SK-N-SH (cell line): Measurements from ENCODE around the gene CACNA2D1. TPM values are rescaled to one million over a fixed set of nuclear protein-coding genes. Genes with fewer than 3 reads are reported as not detected.

Source experiments
- CTCF ChIA-PET: fragments of 300-600, 350-600 bp; formaldehyde crosslinking; extraction: SDS; loops from one replicate; lab custom pipeline; 2021; lab: Yijun Ruan, JAX
- POLR2A ChIA-PET: fragments of 350-600 bp; sonication (Branson Sonifier 250); formaldehyde crosslinking; extraction: SDS; loops from one replicate; lab custom pipeline; 2020; ENCODE audit warnings: antibody characterized with exemption, inconsistent platforms; lab: Yijun Ruan, JAX
- DNase-seq: peaks from one replicate; pipeline ENCODE4 v3.0.0; 2012
- H2AFZ ChIP-seq: fragments of 200-600 bp; sonication (generic); 2 replicates; pipeline ENCODE4 v1.8.1; 2016; ENCODE audit warnings: antibody characterized with exemption, mild to moderate bottlenecking, low read depth
- H3F3A ChIP-seq: fragments of 200-600 bp; sonication (generic); replicated peaks from 2 replicates; pipeline ENCODE3; 2016; ENCODE audit warnings: antibody characterized with exemption, mild to moderate bottlenecking; ENCODE audit not compliant: insufficient read depth
- H3K27ac ChIP-seq, 2 experiments: fragments of 200-500 bp in 1 of 2; fragments of 200-600 bp in 1 of 2; sonication (Bioruptor generic) in 1 of 2; sonication (generic), shearing (Covaris generic) in 1 of 2; 2 replicates each; pipeline versions ENCODE4 v1.5.1 to v1.6.1; 2014 to 2016; ENCODE audit warnings: low read depth in 2 of 2, inconsistent platforms in 1 of 2, low read length in 1 of 2, mild to moderate bottlenecking in 1 of 2, mixed read lengths in 1 of 2
- H3K27me3 ChIP-seq: fragments of 200-600 bp; sonication (generic), shearing (Covaris generic); 2 replicates; pipeline ENCODE4 v1.6.1; 2016; ENCODE audit warnings: mixed run types; ENCODE audit not compliant: insufficient read depth
- H3K36me3 ChIP-seq, 2 experiments: fragments of 200-500 bp in 1 of 2; fragments of 200-600 bp in 1 of 2; sonication (Bioruptor generic) in 1 of 2; sonication (generic) in 1 of 2; replicated peaks in 1 of 2; 2 replicates each; pipeline versions ENCODE3 to v1.5.1; 2014 to 2016; ENCODE audit warnings: low read length in 1 of 2, mild to moderate bottlenecking in 1 of 2; ENCODE audit not compliant: insufficient read depth in 2 of 2, control insufficient read depth in 1 of 2
- H3K4me1 ChIP-seq, 2 experiments: fragments of 200-500 bp in 1 of 2; fragments of 200-600 bp in 1 of 2; sonication (Bioruptor generic) in 1 of 2; sonication (generic), shearing (Covaris generic) in 1 of 2; 2 replicates each; pipeline versions ENCODE4 v1.5.1 to v1.6.1; 2014 to 2016; ENCODE audit warnings: low read depth in 1 of 2, low read length in 1 of 2, mixed run types in 1 of 2; ENCODE audit not compliant: insufficient read depth in 2 of 2, control insufficient read depth in 1 of 2
- H3K4me2 ChIP-seq: fragments of 200-600 bp; sonication (generic), shearing (Covaris generic); 2 replicates; pipeline ENCODE4 v1.6.1; 2017; ENCODE audit warnings: mixed run types
- H3K4me3 ChIP-seq, 2 experiments: fragments of 200-500 bp in 1 of 2; fragments of 200-600 bp in 1 of 2; sonication (Bioruptor generic) in 1 of 2; sonication (generic), shearing (Covaris generic) in 1 of 2; 2 replicates each; pipeline versions ENCODE4 v1.5.1 to v1.8.1; 2014 to 2016; ENCODE audit warnings: low read depth in 2 of 2, inconsistent platforms in 1 of 2, low read length in 1 of 2, mild to moderate bottlenecking in 1 of 2, mixed read lengths in 1 of 2, moderate library complexity in 1 of 2
- H3K79me2 ChIP-seq: fragments of 200-600 bp; sonication (generic); 2 replicates; pipeline ENCODE4 v1.8.1; 2017; ENCODE audit warnings: mild to moderate bottlenecking; ENCODE audit not compliant: insufficient read depth
- H3K9ac ChIP-seq: fragments of 200-600 bp; sonication (generic); 2 replicates; pipeline ENCODE4 v1.6.1; 2017; ENCODE audit warnings: mixed run types
- H3K9me2 ChIP-seq: fragments of 200-600 bp; sonication (generic); 2 replicates; pipeline ENCODE4 v1.6.1; 2017; ENCODE audit warnings: mixed run types
- H3K9me3 ChIP-seq: fragments of 200-600 bp; sonication (generic); 2 replicates; pipeline ENCODE4 v1.6.1; 2017; ENCODE audit warnings: mixed run types, mild to moderate bottlenecking, moderate library complexity
- H4K20me1 ChIP-seq: fragments of 200-600 bp; sonication (generic); 2 replicates; pipeline ENCODE4 v1.6.1; 2017; ENCODE audit warnings: mild to moderate bottlenecking, mixed run types; ENCODE audit not compliant: insufficient read depth
- CHD2 ChIP-seq: fragments of 150-350 bp; IDR thresholded peaks from 2 replicates; pipeline ENCODE4 v1.6.1; 2018; ENCODE audit warnings: low read length; ENCODE audit not compliant: partially characterized antibody
- EP300 ChIP-seq, 2 experiments: IDR thresholded peaks; 2 replicates each; pipeline versions ENCODE4 v1.4.0 to v1.6.1; 2012; ENCODE audit warnings: borderline replicate concordance in 1 of 2, low read depth in 1 of 2, low read length in 1 of 2
- EZH2phosphoT487 ChIP-seq: fragments of 200-600 bp; sonication (generic); IDR thresholded peaks from 2 replicates; pipeline ENCODE4 v1.6.1; 2017; ENCODE audit warnings: low read depth, mixed run types, mild to moderate bottlenecking, antibody characterized with exemption, moderate library complexity, borderline replicate concordance
- GATA2 ChIP-seq: sonication (generic); formaldehyde crosslinking; IDR thresholded peaks from 2 replicates; pipeline ENCODE4 v1.5.0; 2020; ENCODE audit warnings: mild to moderate bottlenecking, missing genetic modification reagents
- JUND ChIP-seq: IDR thresholded peaks from 2 replicates; pipeline ENCODE4 v1.4.0; 2012
- NFIC ChIP-seq: IDR thresholded peaks from 2 replicates; pipeline ENCODE4 v1.4.0; 2012; ENCODE audit warnings: borderline replicate concordance
- SIN3A ChIP-seq: IDR thresholded peaks from 2 replicates; pipeline ENCODE4 v1.6.1; 2012; ENCODE audit warnings: low read depth, mild to moderate bottlenecking, low read length, moderate library complexity, borderline replicate concordance
- TCF12 ChIP-seq: IDR thresholded peaks from 2 replicates; pipeline ENCODE4 v1.4.0; 2012
- TEAD4 ChIP-seq: IDR thresholded peaks from 2 replicates; pipeline ENCODE4 v1.4.0; 2012; ENCODE audit warnings: mild to moderate bottlenecking, borderline replicate concordance; ENCODE audit not compliant: insufficient read depth
- WGBS: methylation state at CpG from one replicate; pipeline ENCODE4 v1.1.6; 2017; ENCODE audit warnings: low lambda C conversion rate; 5-methylcytosine and 5-hydroxymethylcytosine counted together
- polyA plus RNA-seq, 3 experiments: library from polyadenylated mRNA; depleted of rRNA; stranded (reverse); fragments of >200 nt; gene quantifications; 2 replicates each; pipeline ENCODE4 v1.2.3, GENCODE V29; 2012
- TF ChIP-seq, protein P1 (sequence below): IDR thresholded peaks from 2 replicates; pipeline ENCODE4 v1.4.0; 2012; ENCODE audit warnings: low read depth, borderline replicate concordance
- TF ChIP-seq, protein P2 (sequence below): IDR thresholded peaks from 2 replicates; pipeline ENCODE4 v1.6.1; 2012; ENCODE audit warnings: mild to moderate bottlenecking, low read depth, low read length, moderate library complexity
- TF ChIP-seq, protein P3 (sequence below): fragments of 150-350 bp; IDR thresholded peaks from 2 replicates; pipeline ENCODE4 v1.6.1; 2016; ENCODE audit warnings: mild to moderate bottlenecking, low read depth, low read length
- TF ChIP-seq, protein P4 (sequence below): IDR thresholded peaks from 2 replicates; pipeline ENCODE4; 2012
- TF ChIP-seq, protein P5 (sequence below): fragments of 150-350 bp; IDR thresholded peaks from 2 replicates; pipeline ENCODE4 v1.6.1; 2017; ENCODE audit warnings: antibody characterized with exemption, low read length, low read depth, borderline replicate concordance

CACNA2D1 gene
- polyA plus RNA-seq, 1 of the 3 experiments (the other 2 are of a cell fraction): 3.4 TPM

DNA sequence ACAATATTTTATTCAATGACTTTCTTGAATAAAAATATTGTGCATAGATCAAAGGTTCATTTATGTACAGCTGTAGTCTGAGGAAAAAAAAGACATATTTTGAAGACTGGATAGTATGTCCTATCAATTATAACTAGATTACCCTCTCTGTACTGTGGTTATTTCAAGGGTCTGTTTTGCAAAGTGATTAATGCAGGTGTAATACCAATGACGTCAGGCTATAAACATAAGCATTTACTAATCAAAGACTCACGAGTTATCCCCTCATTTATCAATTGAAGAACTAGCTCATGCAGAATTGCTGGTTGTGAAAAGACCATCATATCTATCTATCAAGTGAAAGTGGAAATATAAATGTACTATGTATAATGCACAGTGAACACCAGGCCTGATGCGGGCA, 460.2 kb downstream of the CACNA2D1 start:
- H3K79me2 ChIP-seq: no peaks in the 10 kb centered on the region
- H3K4me3 ChIP-seq: no peak overlapping the region
- no peaks in the 10 kb centered on the region for H3K9me3 ChIP-seq
- no peak overlapping the region for H2AFZ ChIP-seq
- CTCF ChIA-PET: interaction anchor here (0.6 to 2.0 kb wide), 4 partner anchors 11 to 776 kb away, joined by 3 to 6 read pairs (median 4); no protein-coding TSS in a partner anchor
- no peaks in the 10 kb centered on the region for H3K27me3 ChIP-seq
- WGBS: 91% methylated on average over 3 of the region's 3 CpGs
- no peak for DNase-seq
- no peaks in the 10 kb centered on the region for H3K9me2 ChIP-seq
- no peak overlapping the region for H3K4me2 ChIP-seq
- H3K9ac ChIP-seq: no peak overlapping the region
- TF ChIP-seq TEAD4: no peak
- TF ChIP-seq, protein P1, sequence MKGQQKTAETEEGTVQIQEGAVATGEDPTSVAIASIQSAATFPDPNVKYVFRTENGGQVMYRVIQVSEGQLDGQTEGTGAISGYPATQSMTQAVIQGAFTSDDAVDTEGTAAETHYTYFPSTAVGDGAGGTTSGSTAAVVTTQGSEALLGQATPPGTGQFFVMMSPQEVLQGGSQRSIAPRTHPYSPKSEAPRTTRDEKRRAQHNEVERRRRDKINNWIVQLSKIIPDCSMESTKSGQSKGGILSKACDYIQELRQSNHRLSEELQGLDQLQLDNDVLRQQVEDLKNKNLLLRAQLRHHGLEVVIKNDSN: no peak
- TF ChIP-seq, protein P2, sequence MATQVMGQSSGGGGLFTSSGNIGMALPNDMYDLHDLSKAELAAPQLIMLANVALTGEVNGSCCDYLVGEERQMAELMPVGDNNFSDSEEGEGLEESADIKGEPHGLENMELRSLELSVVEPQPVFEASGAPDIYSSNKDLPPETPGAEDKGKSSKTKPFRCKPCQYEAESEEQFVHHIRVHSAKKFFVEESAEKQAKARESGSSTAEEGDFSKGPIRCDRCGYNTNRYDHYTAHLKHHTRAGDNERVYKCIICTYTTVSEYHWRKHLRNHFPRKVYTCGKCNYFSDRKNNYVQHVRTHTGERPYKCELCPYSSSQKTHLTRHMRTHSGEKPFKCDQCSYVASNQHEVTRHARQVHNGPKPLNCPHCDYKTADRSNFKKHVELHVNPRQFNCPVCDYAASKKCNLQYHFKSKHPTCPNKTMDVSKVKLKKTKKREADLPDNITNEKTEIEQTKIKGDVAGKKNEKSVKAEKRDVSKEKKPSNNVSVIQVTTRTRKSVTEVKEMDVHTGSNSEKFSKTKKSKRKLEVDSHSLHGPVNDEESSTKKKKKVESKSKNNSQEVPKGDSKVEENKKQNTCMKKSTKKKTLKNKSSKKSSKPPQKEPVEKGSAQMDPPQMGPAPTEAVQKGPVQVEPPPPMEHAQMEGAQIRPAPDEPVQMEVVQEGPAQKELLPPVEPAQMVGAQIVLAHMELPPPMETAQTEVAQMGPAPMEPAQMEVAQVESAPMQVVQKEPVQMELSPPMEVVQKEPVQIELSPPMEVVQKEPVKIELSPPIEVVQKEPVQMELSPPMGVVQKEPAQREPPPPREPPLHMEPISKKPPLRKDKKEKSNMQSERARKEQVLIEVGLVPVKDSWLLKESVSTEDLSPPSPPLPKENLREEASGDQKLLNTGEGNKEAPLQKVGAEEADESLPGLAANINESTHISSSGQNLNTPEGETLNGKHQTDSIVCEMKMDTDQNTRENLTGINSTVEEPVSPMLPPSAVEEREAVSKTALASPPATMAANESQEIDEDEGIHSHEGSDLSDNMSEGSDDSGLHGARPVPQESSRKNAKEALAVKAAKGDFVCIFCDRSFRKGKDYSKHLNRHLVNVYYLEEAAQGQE: no peak
- no peak for TF ChIP-seq JUND
- TF ChIP-seq, protein P3, sequence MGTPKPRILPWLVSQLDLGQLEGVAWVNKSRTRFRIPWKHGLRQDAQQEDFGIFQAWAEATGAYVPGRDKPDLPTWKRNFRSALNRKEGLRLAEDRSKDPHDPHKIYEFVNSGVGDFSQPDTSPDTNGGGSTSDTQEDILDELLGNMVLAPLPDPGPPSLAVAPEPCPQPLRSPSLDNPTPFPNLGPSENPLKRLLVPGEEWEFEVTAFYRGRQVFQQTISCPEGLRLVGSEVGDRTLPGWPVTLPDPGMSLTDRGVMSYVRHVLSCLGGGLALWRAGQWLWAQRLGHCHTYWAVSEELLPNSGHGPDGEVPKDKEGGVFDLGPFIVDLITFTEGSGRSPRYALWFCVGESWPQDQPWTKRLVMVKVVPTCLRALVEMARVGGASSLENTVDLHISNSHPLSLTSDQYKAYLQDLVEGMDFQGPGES: no peak
- no peak for TF ChIP-seq EZH2phosphoT487
- TF ChIP-seq, protein P4, sequence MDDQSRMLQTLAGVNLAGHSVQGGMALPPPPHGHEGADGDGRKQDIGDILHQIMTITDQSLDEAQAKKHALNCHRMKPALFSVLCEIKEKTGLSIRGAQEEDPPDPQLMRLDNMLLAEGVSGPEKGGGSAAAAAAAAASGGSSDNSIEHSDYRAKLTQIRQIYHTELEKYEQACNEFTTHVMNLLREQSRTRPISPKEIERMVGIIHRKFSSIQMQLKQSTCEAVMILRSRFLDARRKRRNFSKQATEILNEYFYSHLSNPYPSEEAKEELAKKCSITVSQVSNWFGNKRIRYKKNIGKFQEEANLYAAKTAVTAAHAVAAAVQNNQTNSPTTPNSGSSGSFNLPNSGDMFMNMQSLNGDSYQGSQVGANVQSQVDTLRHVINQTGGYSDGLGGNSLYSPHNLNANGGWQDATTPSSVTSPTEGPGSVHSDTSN: no peak
- TF ChIP-seq EP300 (IDR thresholded peaks at IDR 0.05; ENCODE audit: borderline replicate concordance in 1 of 2, low read depth in 1 of 2, low read length in 1 of 2): no peak
- TF ChIP-seq GATA2 (CRISPR knock-in tag): no peak
- no peak for TF ChIP-seq TCF12
- no peak for TF ChIP-seq NFIC
- TF ChIP-seq, protein P5, sequence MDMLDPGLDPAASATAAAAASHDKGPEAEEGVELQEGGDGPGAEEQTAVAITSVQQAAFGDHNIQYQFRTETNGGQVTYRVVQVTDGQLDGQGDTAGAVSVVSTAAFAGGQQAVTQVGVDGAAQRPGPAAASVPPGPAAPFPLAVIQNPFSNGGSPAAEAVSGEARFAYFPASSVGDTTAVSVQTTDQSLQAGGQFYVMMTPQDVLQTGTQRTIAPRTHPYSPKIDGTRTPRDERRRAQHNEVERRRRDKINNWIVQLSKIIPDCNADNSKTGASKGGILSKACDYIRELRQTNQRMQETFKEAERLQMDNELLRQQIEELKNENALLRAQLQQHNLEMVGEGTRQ: no peak
- no peak for TF ChIP-seq CHD2
- TF ChIP-seq SIN3A: no peak
- TF ChIP-seq, all 33 proteins: peak for 0
- POLR2A ChIA-PET: no interaction called here
- H4K20me1 ChIP-seq: no peaks in the 10 kb centered on the region
- H3F3A ChIP-seq: no peaks in the 10 kb centered on the region
- H3K36me3 ChIP-seq: peaks cover 9 to 25% of the 10 kb centered on the region in 2 experiments
- H3K4me1 ChIP-seq: no peaks in the 10 kb centered on the region; a peak in 1 of 4 replicates
- no peak overlapping the region for H3K27ac ChIP-seq
